Fibroblast of pulmonary artery (primary cell): Measurements from ENCODE around the gene USPL1.

Experiments
- DNase-seq: peaks from one replicate; pipeline ENCODE4 v3.0.0-alpha.2; 2010; ENCODE audit warnings: low read depth
- H3K4me3 ChIP-seq: replicated peaks from 2 replicates; pipeline ENCODE4 v1.5.1; 2011; ENCODE audit warnings: low read depth, mild to moderate bottlenecking, control low read depth, low read length, moderate library complexity
- CTCF ChIP-seq: IDR thresholded peaks from 2 replicates; pipeline ENCODE4 v1.5.1; 2011; ENCODE audit warnings: mild to moderate bottlenecking, control low read depth, low read length, inconsistent platforms; ENCODE audit errors: missing control alignments

USPL1 gene

GRCh38 chr13:30654430-30654829, 36.7 kb downstream of the USPL1 start:
- no peak for TF ChIP-seq CTCF
- no peak for DNase-seq
- no peak overlapping the region for H3K4me3 ChIP-seq

- H3K4me3 ChIP-seq = no peak overlapping the region
- DNase-seq = no peak
- no peak for TF ChIP-seq CTCF
Observed at GRCh38 chr13:30656178-30656577, 38.5 kb downstream of the USPL1 start.

- H3K4me3 ChIP-seq = no peak overlapping the region
Observed at GRCh38 chr13:30659980-30660379, 42.3 kb downstream of the USPL1 start.

GRCh38 chr13:30660796-30661195, 43.1 kb downstream of the USPL1 start:
- no peak overlapping the region for H3K4me3 ChIP-seq
- no peak for TF ChIP-seq CTCF
- DNase-seq = no peak

More at GRCh38 chr13:30659980-30660379, 42.3 kb downstream of the USPL1 start:
- DNase-seq = no peak
- no peak for TF ChIP-seq CTCF

- no peak for DNase-seq
- no peak for TF ChIP-seq CTCF
- H3K4me3 ChIP-seq = no peak overlapping the region
Observed at GRCh38 chr13:30664689-30665275, 47.1 kb downstream of the USPL1 start.

- no peak overlapping the region for H3K4me3 ChIP-seq
- TF ChIP-seq CTCF = no peak
- no peak for DNase-seq
Observed at GRCh38 chr13:30665638-30666037, 47.9 kb downstream of the USPL1 start.

GRCh38 chr13:30666113-30666512, 48.4 kb downstream of the USPL1 start:
- no peak for DNase-seq
- H3K4me3 ChIP-seq = no peak overlapping the region
- TF ChIP-seq CTCF = no peak
